Smooth muscle cell (in vitro differentiated cells): ENCODE measurements around the gene CSNK1D. TPM values are rescaled to one million over a fixed set of nuclear protein-coding genes. Genes with fewer than 3 reads are reported as not detected.
"Not testable (repeated sequence)": the region's sequence is repeated elsewhere in the genome, so short reads cannot be mapped to it uniquely, and the experiment has no call there.

ENCODE experiments used
- DNase-seq: peaks from one replicate; lab custom pipeline; 2025; ENCODE audit not compliant: unreplicated experiment; lab: John Stamatoyannopoulos, UW
- H2AFZ ChIP-seq: fragments of 200-600 bp; sonication (generic); 2 replicates; pipeline ENCODE4 v1.6.0; 2016; ENCODE audit warnings: antibody characterized with exemption, low read depth, mild to moderate bottlenecking
- H3F3A ChIP-seq: fragments of 200-600 bp; sonication (generic); 2 replicates; pipeline ENCODE4 v1.6.0; 2017; ENCODE audit warnings: antibody characterized with exemption, low read depth
- H3K27ac ChIP-seq: fragments of 200-600 bp; sonication (generic); 2 replicates; pipeline ENCODE4 v1.5.1; 2016; ENCODE audit warnings: low read depth, mild to moderate bottlenecking
- H3K27me3 ChIP-seq: fragments of 200-600 bp; sonication (generic); 2 replicates; pipeline ENCODE4 v1.6.1; 2016; ENCODE audit warnings: low read depth, mild to moderate bottlenecking
- H3K36me3 ChIP-seq: fragments of 200-600 bp; sonication (generic); 2 replicates; pipeline ENCODE4 v1.5.1; 2016; ENCODE audit warnings: low read depth
- H3K4me1 ChIP-seq: fragments of 200-600 bp; sonication (generic); 2 replicates; pipeline ENCODE4 v1.5.1; 2016; ENCODE audit warnings: low read depth
- H3K4me2 ChIP-seq: fragments of 200-600 bp; sonication (generic); 2 replicates; pipeline ENCODE4 v1.6.0; 2016; ENCODE audit warnings: mild to moderate bottlenecking
- H3K4me3 ChIP-seq: fragments of 200-600 bp; sonication (generic); 2 replicates; pipeline ENCODE4 v1.5.1; 2016; ENCODE audit warnings: mild to moderate bottlenecking
- H3K79me2 ChIP-seq: fragments of 200-600 bp; sonication (generic); 2 replicates; pipeline ENCODE4 v1.6.0; 2016; ENCODE audit warnings: low read depth, mild to moderate bottlenecking
- H3K9ac ChIP-seq: fragments of 200-600 bp; sonication (generic); 2 replicates; pipeline ENCODE4 v1.6.0; 2016; ENCODE audit warnings: low read depth
- H3K9me3 ChIP-seq: fragments of 200-600 bp; sonication (generic); replicated peaks from 2 replicates; pipeline ENCODE4 v1.5.1; 2016; ENCODE audit warnings: low read depth
- H4K20me1 ChIP-seq: fragments of 200-600 bp; sonication (generic); 2 replicates; pipeline ENCODE4 v1.6.0; 2016; ENCODE audit warnings: low read depth
- WGBS: methylation state at CpG from one replicate; pipeline ENCODE4 v1.1.7; 2016; ENCODE audit warnings: low lambda C conversion rate; 5-methylcytosine and 5-hydroxymethylcytosine counted together
- polyA plus RNA-seq: library from polyadenylated mRNA; unstranded; fragments of >200 nt; fragmentation: Nextera tagmentation; extraction: Ambion mirVana; gene quantifications from 2 replicates; pipeline ENCODE4 v1.2.1, GENCODE V29; 2016
- total RNA-seq: library from RNA; depleted of rRNA; stranded (reverse); fragments of >200 nt; gene quantifications from 2 replicates; pipeline ENCODE4 v1.2.3, GENCODE V29; 2014
- TF ChIP-seq, protein P1 (sequence below): fragments of 200-600 bp; sonication (generic); IDR thresholded peaks from 2 replicates; pipeline ENCODE4 v1.5.1; 2017; ENCODE audit warnings: borderline replicate concordance, mild to moderate bottlenecking, antibody characterized with exemption; ENCODE audit not compliant: insufficient read depth, poor library complexity, severe bottlenecking

CSNK1D gene
- total and polyA plus RNA-seq, 2 experiments from 2014 or later = 51.6 to 135 TPM

- peaks cover 33% of the 10 kb centered on the region for H3F3A ChIP-seq
- no peaks in the 10 kb centered on the region for H3K4me1 ChIP-seq
- no peak overlapping the region for H3K4me2 ChIP-seq
- no peak overlapping the region for H3K9ac ChIP-seq
- no peak for DNase-seq
- 90% methylated on average over 5 of the region's 5 CpGs for WGBS
- H3K4me3 ChIP-seq = no peak overlapping the region
- H2AFZ ChIP-seq = no peak overlapping the region
- no peaks in the 10 kb centered on the region for H3K27me3 ChIP-seq
- TF ChIP-seq, protein P1, sequence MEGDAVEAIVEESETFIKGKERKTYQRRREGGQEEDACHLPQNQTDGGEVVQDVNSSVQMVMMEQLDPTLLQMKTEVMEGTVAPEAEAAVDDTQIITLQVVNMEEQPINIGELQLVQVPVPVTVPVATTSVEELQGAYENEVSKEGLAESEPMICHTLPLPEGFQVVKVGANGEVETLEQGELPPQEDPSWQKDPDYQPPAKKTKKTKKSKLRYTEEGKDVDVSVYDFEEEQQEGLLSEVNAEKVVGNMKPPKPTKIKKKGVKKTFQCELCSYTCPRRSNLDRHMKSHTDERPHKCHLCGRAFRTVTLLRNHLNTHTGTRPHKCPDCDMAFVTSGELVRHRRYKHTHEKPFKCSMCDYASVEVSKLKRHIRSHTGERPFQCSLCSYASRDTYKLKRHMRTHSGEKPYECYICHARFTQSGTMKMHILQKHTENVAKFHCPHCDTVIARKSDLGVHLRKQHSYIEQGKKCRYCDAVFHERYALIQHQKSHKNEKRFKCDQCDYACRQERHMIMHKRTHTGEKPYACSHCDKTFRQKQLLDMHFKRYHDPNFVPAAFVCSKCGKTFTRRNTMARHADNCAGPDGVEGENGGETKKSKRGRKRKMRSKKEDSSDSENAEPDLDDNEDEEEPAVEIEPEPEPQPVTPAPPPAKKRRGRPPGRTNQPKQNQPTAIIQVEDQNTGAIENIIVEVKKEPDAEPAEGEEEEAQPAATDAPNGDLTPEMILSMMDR = no peak
- H3K36me3 ChIP-seq = peaks cover 19% of the 10 kb centered on the region
- no peak overlapping the region for H3K27ac ChIP-seq
- H3K79me2 ChIP-seq = peaks cover 79% of the 10 kb centered on the region
- no peaks in the 10 kb centered on the region for H3K9me3 ChIP-seq
- H4K20me1 ChIP-seq = peaks cover 90% of the 10 kb centered on the region
Observed at GRCh38 chr17:82258555-82258954, 14.9 kb downstream of the CSNK1D start.

DNA sequence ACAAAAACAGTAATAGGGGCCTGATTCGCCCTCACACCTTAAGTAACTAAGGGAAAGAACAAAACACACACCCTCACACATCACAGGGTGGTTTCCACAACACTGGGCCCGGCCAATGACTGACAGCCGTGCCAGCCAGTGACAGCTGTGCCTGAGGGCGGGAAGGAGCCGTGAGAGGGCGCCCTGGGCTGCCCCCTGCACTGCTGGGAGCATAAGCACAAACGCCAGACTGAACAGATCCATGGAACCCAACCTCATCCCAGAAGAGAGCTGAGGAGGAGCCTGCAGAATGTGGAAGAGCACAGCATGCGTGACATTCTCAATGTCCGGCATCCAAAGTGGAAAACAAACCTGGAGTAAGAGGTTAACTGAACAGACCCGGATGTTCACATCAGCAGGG, 16.0 kb downstream of the CSNK1D start:
- TF ChIP-seq, protein P1 = no peak
- Histone ChIP-seq H3F3A (peaks cover 43% of the 10 kb centered on the region), H3K4me2 (no peak overlapping the region), H2AFZ (no peak overlapping the region), H3K27ac (peak overlapping the region; percentile 8), H3K4me3 (no peak overlapping the region), H3K36me3 (peaks cover 19% of the 10 kb centered on the region), H3K9me3 (no peaks in the 10 kb centered on the region), H3K27me3 (no peaks in the 10 kb centered on the region), H4K20me1 (peaks cover 90% of the 10 kb centered on the region), H3K4me1 (no peaks in the 10 kb centered on the region), H3K9ac (no peak overlapping the region), H3K79me2 (peaks cover 76% of the 10 kb centered on the region)
- WGBS = 90% methylated on average over 10 of the region's 10 CpGs
- no peak for DNase-seq

DNA sequence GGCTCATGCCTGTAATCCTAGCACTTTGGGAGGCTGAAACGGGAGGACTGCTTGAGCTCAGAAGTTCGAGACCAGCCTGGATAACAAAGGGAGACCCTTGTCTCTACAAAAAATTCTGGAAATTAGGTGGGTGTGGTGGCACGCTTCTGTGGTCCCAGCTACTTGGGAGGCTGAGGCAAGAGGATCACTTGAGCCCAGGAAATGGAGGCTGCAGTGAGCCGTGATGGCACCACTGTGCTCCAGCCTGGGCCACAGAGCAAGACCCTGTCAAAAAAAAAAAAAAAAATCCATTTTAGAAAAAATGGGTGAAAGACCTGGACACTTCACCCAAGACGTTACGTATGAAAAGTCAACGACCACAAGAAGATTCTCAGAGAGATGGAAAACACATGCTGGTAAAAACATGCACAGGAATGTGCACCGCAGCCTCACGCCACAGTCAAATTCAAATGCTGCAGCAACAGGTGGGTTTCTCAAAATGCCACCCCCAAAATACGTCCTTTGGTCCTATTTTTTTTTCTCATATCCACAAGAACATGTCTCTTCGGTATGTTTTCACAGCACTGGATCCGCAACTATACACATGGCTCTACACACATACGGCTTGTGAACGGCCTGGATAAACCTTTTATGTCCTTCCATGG, 17.1 kb downstream of the CSNK1D start:
- peaks cover 52% of the 10 kb centered on the region for H3F3A ChIP-seq
- no peak overlapping the region for H3K4me2 ChIP-seq
- peaks cover 90% of the 10 kb centered on the region for H4K20me1 ChIP-seq
- no peak overlapping the region for H3K9ac ChIP-seq
- H3K36me3 ChIP-seq = peaks cover 19% of the 10 kb centered on the region
- H3K27ac ChIP-seq = no peak overlapping the region
- WGBS = 98% methylated on average over 14 of the region's 14 CpGs
- no peak overlapping the region for H3K4me3 ChIP-seq
- no peak overlapping the region for H2AFZ ChIP-seq
- no peaks in the 10 kb centered on the region for H3K9me3 ChIP-seq
- no peaks in the 10 kb centered on the region for H3K4me1 ChIP-seq
- no peaks in the 10 kb centered on the region for H3K27me3 ChIP-seq
- peaks cover 76% of the 10 kb centered on the region for H3K79me2 ChIP-seq
- no peak for DNase-seq
- TF ChIP-seq, protein P1 = no peak

DNA sequence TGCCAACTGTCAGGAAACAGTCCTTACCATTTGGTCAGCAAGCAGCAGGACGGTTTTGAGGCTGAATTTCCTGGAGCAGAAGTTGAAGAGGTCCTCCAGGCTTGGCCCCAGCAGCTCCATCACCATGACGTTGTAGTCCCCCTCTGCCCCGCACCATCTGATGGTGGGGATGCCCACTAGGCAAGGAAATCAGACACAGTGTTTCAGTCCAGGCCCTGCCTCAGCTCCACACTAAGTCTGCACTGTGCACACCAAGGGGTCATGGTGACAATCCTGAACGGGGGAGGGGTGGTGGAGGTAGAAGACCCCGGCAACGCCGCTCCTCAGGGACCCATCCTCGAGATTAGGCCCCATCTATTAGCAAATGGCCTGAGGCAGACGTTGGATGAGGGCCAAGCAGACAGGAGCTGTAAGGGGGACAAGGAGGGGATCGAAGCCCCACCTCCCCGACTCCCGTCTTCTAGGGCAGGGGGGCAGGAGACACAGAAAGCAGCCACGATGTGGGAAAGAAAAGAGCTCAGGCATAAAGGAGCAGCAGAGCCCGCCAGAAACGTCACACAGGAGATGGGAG, 18.0 kb downstream of the CSNK1D start:
- no peak for DNase-seq
- Histone ChIP-seq H3K4me2 (no peak overlapping the region), H4K20me1 (peaks cover 90% of the 10 kb centered on the region), H3K27me3 (no peaks in the 10 kb centered on the region), H3F3A (peaks cover 61% of the 10 kb centered on the region), H3K79me2 (peaks cover 73% of the 10 kb centered on the region), H2AFZ (no peak overlapping the region), H3K9ac (no peak overlapping the region), H3K4me1 (no peaks in the 10 kb centered on the region), H3K27ac (no peak overlapping the region), H3K36me3 (peaks cover 19% of the 10 kb centered on the region), H3K9me3 (no peaks in the 10 kb centered on the region), H3K4me3 (no peak overlapping the region)
- TF ChIP-seq, protein P1 = no peak
- WGBS = 97% methylated on average over 15 of the region's 15 CpGs

DNA sequence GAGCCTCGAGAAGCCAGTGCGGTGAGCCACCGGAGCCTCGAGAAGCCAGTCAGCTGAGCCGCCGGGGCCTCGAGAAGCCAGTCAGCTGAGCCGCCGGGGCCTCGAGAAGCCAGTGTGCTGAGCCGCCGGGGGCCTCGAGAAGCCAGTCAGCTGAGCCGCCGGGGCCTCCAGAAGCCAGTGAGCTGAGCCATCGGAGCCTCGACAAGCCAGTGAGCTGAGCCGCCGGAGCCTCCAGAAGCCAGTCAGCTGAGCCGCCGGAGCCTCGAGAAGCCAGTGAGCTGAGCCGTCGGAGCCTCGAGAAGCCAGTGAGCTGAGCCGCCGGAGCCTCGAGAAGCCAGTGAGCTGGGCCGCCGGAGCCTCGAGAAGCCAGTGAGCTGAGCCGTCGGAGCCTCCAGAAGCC, 18.8 kb downstream of the CSNK1D start:
- not testable (repeated sequence) for H3K9me3 ChIP-seq, DNase-seq, H3K4me2 ChIP-seq, H3K9ac ChIP-seq, H3K27ac ChIP-seq, H3K4me3 ChIP-seq, H3K4me1 ChIP-seq, H2AFZ ChIP-seq, H3K27me3 ChIP-seq
- Histone ChIP-seq H4K20me1 (peaks cover 90% of the 10 kb centered on the region), H3K36me3 (peaks cover 16% of the 10 kb centered on the region), H3K79me2 (peaks cover 74% of the 10 kb centered on the region), H3F3A (peaks cover 67% of the 10 kb centered on the region)
- WGBS = 98% methylated on average over 33 of the region's 33 CpGs
